Stimulated activated naive CD8-positive, alpha-beta T cell treated with anti-CD3 and anti-CD28 coated beads, Interleukin-15, Interleukin-2, amounts not matched to agents 100 ng/mL and 50 ng/mL, for 24 hours (primary cell): ENCODE data around the gene ADAM19.
A peak's percentile ranks its signal among the peaks of the same experiment; 100 is the strongest.
"Not testable (repeated sequence)": the region's sequence is repeated elsewhere in the genome, so short reads cannot be mapped to it uniquely, and the experiment has no call there.

Source experiments
- H3K27ac Mint-ChIP-seq: one replicate; pipeline ENCODE4 v1.8.0; 2021; ENCODE audit warnings: mild to moderate bottlenecking, mixed read lengths
- H3K27me3 Mint-ChIP-seq: one replicate; pipeline ENCODE4 v1.8.0; 2021; ENCODE audit warnings: mixed read lengths
- H3K36me3 Mint-ChIP-seq: one replicate; pipeline ENCODE4 v1.8.0; 2021; ENCODE audit warnings: low read depth, mixed read lengths
- H3K4me1 Mint-ChIP-seq: one replicate; pipeline ENCODE4 v1.8.0; 2021; ENCODE audit warnings: low read depth, mixed read lengths
- H3K4me3 Mint-ChIP-seq: one replicate; pipeline ENCODE4 v1.8.0; 2021; ENCODE audit warnings: mild to moderate bottlenecking, mixed read lengths
- H3K9me3 Mint-ChIP-seq: one replicate; pipeline ENCODE4 v1.8.0; 2021; ENCODE audit warnings: mixed read lengths

ADAM19 gene

GRCh38 chr5:157485811-157486210, 89.8 kb downstream of the ADAM19 start:
- H3K4me3 Mint-ChIP-seq: no peak overlapping the region
- H3K27me3 Mint-ChIP-seq: no peaks in the 10 kb centered on the region
- peaks cover 16% of the 10 kb centered on the region for H3K36me3 Mint-ChIP-seq
- H3K27ac Mint-ChIP-seq: no peak overlapping the region
- H3K4me1 Mint-ChIP-seq: peaks cover 34% of the 10 kb centered on the region
- no peaks in the 10 kb centered on the region for H3K9me3 Mint-ChIP-seq

GRCh38 chr5:157485340-157485739, 90.2 kb downstream of the ADAM19 start:
- H3K36me3 Mint-ChIP-seq: peaks cover 16% of the 10 kb centered on the region
- H3K9me3 Mint-ChIP-seq: no peaks in the 10 kb centered on the region
- peaks cover 34% of the 10 kb centered on the region for H3K4me1 Mint-ChIP-seq
- H3K27ac Mint-ChIP-seq: no peak overlapping the region
- H3K27me3 Mint-ChIP-seq: no peaks in the 10 kb centered on the region
- no peak overlapping the region for H3K4me3 Mint-ChIP-seq

DNA sequence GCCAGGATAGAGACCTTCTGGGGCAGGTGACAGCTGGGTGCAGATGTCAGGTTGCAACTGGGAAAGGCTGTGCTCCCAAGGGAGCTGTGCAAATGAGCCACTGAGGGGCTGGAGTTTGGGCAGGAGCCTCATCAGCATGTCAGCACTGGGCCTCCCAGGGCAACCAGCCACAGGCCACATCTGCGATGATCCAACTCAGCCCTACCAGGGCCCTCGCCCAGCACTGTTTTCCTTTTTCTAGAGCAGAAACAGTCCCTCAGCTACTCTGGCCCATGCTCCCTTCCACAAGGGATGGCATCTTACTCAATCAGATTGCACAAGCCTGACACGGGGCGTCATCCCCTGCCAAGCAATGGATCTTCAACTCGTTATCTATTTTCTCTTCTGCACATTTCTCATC, 90.8 kb downstream of the ADAM19 start:
- H3K9me3 Mint-ChIP-seq: no peaks in the 10 kb centered on the region
- no peak overlapping the region for H3K27ac Mint-ChIP-seq
- peaks cover 16% of the 10 kb centered on the region for H3K36me3 Mint-ChIP-seq
- no peak overlapping the region for H3K4me3 Mint-ChIP-seq
- H3K27me3 Mint-ChIP-seq: no peaks in the 10 kb centered on the region
- H3K4me1 Mint-ChIP-seq: peaks cover 38% of the 10 kb centered on the region

DNA sequence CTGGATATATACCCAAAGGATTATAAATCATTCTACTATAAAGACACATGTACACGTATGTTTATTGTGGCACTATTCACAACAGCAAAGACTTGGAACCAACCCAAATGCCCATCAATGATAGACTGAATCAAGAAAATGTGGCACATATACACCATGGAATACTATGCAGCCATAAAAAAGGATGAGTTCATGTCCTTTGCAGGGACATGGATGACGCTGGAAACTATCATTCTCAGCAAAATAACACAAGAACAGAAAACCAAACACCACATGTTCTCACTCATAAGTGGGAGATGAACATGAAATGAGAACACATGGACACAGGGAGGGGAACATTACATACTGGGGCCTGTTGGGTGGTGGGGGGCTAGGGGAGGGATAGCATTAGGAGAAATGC, 92.9 kb downstream of the ADAM19 start:
- H3K4me1 Mint-ChIP-seq: peaks cover 39% of the 10 kb centered on the region
- H3K4me3 Mint-ChIP-seq, H3K9me3 Mint-ChIP-seq, H3K27me3 Mint-ChIP-seq, H3K36me3 Mint-ChIP-seq, H3K27ac Mint-ChIP-seq: not testable (repeated sequence)

- H3K4me3 Mint-ChIP-seq: no peak overlapping the region
- H3K27ac Mint-ChIP-seq: no peak overlapping the region
- no peaks in the 10 kb centered on the region for H3K27me3 Mint-ChIP-seq
- H3K9me3 Mint-ChIP-seq: no peaks in the 10 kb centered on the region
- H3K4me1 Mint-ChIP-seq: peaks cover 34% of the 10 kb centered on the region
- peaks cover 4% of the 10 kb centered on the region for H3K36me3 Mint-ChIP-seq
These were observed 93.9 kb downstream of the ADAM19 start for GRCh38 chr5:157481666-157482065.

- H3K36me3 Mint-ChIP-seq: peaks cover 4% of the 10 kb centered on the region
- no peak overlapping the region for H3K27ac Mint-ChIP-seq
- no peaks in the 10 kb centered on the region for H3K9me3 Mint-ChIP-seq
- H3K4me1 Mint-ChIP-seq: peaks cover 30% of the 10 kb centered on the region
- H3K4me3 Mint-ChIP-seq: peak overlapping the region; percentile 19
- no peaks in the 10 kb centered on the region for H3K27me3 Mint-ChIP-seq
These were observed 94.3 kb downstream of the ADAM19 start for GRCh38 chr5:157481265-157481664.

GRCh38 chr5:157479612-157480510, 95.7 kb downstream of the ADAM19 start:
- Mint-ChIP-seq H3K4me3 (no peak overlapping the region), H3K36me3 (peaks cover 4% of the 10 kb centered on the region), H3K27ac (no peak overlapping the region), H3K9me3 (no peaks in the 10 kb centered on the region), H3K27me3 (no peaks in the 10 kb centered on the region), H3K4me1 (peaks cover 23% of the 10 kb centered on the region)

DNA sequence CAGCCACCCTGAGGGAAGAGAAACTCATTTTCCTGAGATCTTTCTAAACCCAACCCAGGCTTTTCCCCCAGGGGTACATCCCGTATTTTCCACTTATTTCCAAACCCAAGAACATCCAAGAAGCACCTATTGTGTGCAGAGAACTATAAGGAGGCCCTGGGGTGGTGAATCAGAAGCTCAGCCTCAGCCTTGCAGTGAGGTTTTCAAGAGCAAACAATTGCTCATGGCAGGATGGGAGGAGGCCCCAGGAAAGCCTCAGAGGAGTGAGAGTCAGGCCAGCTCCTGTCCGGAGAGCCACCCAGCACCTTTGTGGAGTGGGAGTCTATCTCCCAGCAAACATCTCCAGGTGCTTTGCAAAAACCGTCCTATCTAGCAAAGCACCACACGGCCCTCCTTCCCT, 96.4 kb downstream of the ADAM19 start:
- Mint-ChIP-seq H3K4me1 (peaks cover 19% of the 10 kb centered on the region), H3K27me3 (no peaks in the 10 kb centered on the region), H3K4me3 (no peak overlapping the region), H3K36me3 (peaks cover 4% of the 10 kb centered on the region), H3K27ac (no peak overlapping the region), H3K9me3 (no peaks in the 10 kb centered on the region)

DNA sequence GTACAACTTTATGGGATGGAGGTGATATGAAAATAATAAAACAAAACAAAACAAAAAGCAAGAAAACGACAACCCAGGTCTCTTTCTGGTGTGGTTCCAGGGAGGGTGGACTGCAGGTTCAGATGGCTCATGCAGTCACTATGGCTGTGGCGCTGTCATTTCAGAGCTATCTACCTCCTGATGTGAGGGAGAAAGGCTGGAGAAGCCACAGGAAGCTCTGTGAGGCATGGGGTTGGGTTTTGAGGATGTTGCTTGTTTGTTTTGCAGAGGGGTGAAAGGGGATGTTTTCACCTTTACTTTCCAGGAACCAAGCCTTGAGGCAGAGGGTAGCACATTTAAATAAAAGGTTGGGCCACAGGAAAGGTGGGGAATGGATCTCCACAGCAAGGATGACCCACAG, 96.8 kb downstream of the ADAM19 start:
- no peaks in the 10 kb centered on the region for H3K9me3 Mint-ChIP-seq
- H3K27me3 Mint-ChIP-seq: no peaks in the 10 kb centered on the region
- peaks cover 19% of the 10 kb centered on the region for H3K4me1 Mint-ChIP-seq
- peaks cover 4% of the 10 kb centered on the region for H3K36me3 Mint-ChIP-seq
- no peak overlapping the region for H3K4me3 Mint-ChIP-seq
- H3K27ac Mint-ChIP-seq: no peak overlapping the region

DNA sequence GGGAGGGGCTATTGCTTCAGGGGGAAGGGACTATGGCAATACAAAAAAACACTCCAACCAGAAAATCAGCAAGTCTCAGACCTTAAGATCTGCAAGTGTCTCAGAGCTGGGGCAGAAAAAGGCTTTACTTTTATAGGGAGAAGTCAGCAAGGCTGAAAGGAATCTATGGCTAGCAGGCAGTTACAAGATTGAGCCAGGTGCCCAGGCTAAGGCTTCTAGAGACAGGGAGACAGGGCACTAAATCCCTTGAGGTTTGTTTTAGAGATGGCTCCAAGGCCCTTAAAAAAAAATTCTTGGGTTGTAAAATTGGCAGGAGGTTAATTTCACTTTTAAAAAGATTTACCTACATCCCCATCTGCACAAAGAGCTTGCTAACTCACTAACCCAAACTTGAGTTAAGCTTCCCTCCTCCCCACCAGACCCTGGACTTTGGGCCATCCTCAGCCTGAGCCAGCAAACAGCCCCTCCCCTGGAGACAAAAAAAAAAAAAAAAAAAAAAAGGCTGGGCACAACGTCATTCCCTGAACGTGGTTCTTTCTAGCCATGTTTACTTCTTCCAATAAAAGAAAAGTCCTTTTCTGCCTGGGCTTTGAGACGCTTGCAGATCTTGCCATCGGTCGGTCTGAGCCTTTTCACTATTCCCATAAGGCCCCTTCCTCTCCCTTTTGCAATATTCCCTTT, 97.6 kb downstream of the ADAM19 start:
- H3K36me3 Mint-ChIP-seq: peaks cover 4% of the 10 kb centered on the region
- no peaks in the 10 kb centered on the region for H3K9me3 Mint-ChIP-seq
- H3K4me3 Mint-ChIP-seq: no peak overlapping the region
- no peaks in the 10 kb centered on the region for H3K27me3 Mint-ChIP-seq
- H3K27ac Mint-ChIP-seq: peak overlapping the region; percentile 52
- H3K4me1 Mint-ChIP-seq: peaks cover 19% of the 10 kb centered on the region

GRCh38 chr5:157476702-157477408, 98.7 kb downstream of the ADAM19 start:
- peaks cover 19% of the 10 kb centered on the region for H3K4me1 Mint-ChIP-seq
- H3K9me3 Mint-ChIP-seq: no peaks in the 10 kb centered on the region
- no peaks in the 10 kb centered on the region for H3K36me3 Mint-ChIP-seq
- H3K4me3 Mint-ChIP-seq: no peak overlapping the region
- H3K27ac Mint-ChIP-seq: no peak overlapping the region
- H3K27me3 Mint-ChIP-seq: no peaks in the 10 kb centered on the region

- H3K27ac Mint-ChIP-seq: no peak overlapping the region
- H3K4me3 Mint-ChIP-seq: no peak overlapping the region
- H3K4me1 Mint-ChIP-seq: peaks cover 15% of the 10 kb centered on the region
- no peaks in the 10 kb centered on the region for H3K36me3 Mint-ChIP-seq
- H3K27me3 Mint-ChIP-seq: no peaks in the 10 kb centered on the region
- no peaks in the 10 kb centered on the region for H3K9me3 Mint-ChIP-seq
These were observed 100.1 kb downstream of the ADAM19 start for GRCh38 chr5:157475432-157475831.

DNA sequence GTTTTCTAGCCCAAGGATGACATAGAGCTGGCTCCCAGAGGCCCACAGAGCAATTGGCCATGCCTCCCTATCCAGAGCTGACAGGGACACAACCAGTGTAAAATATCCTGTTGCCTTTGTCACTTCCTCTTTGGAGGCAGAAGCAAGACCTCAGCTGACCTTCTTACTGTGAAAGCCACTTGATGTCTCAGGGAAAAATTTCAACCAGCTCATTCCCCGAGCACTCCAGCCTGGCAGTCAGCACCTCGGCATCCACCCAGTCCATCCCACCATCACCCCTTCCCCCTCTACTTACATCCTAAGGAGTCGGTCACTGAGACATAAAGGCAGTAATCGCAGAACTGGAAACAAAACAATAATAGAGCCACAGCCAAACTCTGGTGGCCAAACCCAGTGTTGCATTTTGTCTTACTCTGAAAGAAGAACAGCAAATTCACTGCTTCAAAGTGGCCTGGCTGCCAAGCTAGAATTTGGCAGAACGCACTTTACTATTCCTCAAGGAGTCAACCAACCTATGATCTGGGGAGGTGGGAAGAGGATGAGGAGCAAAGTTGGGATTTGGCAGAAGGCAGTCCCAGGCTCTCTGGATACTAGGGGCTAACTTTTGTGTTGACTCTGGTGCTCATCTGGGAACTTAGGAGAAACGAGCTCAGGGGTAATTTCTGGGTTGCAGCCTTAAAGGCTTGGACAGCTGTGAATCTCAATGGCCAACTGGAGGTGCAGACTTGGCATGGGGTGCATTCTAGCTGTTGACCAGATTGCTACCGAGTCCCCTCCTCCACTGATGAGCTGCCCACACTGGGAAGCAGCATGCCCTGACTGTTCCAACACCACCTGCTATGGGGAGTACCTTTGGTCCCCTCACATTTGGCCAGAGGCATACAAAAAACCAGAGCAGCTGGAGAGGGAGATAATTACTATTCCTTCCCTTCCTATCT, 101.9 kb downstream of the ADAM19 start:
- Mint-ChIP-seq H3K36me3 (no peaks in the 10 kb centered on the region), H3K4me3 (no peak overlapping the region), H3K27me3 (no peaks in the 10 kb centered on the region), H3K27ac (no peak overlapping the region), H3K9me3 (no peaks in the 10 kb centered on the region), H3K4me1 (peaks cover 4% of the 10 kb centered on the region)

- H3K4me1 Mint-ChIP-seq: no peaks in the 10 kb centered on the region
- no peak overlapping the region for H3K27ac Mint-ChIP-seq
- no peaks in the 10 kb centered on the region for H3K27me3 Mint-ChIP-seq
- no peaks in the 10 kb centered on the region for H3K9me3 Mint-ChIP-seq
- no peaks in the 10 kb centered on the region for H3K36me3 Mint-ChIP-seq
- no peak overlapping the region for H3K4me3 Mint-ChIP-seq
These were observed 103.9 kb downstream of the ADAM19 start for GRCh38 chr5:157471709-157472108.
